Activated CD8-positive, alpha-beta memory T cell treated with anti-CD3 and anti-CD28 coated beads, Interleukin-2, amount 50 U/mL, for 1 hour (primary cell): ENCODE results near the gene MEG3.

Experiments
- DNase-seq: peaks from one replicate; pipeline ENCODE4 v3.0.0-alpha.2; 2020; ENCODE audit errors: extremely low read depth

Gene MEG3

GRCh38 chr14:100864960-100865681 is 39.2 kb downstream of the MEG3 start:
- DNase-seq, result no peak

DNA sequence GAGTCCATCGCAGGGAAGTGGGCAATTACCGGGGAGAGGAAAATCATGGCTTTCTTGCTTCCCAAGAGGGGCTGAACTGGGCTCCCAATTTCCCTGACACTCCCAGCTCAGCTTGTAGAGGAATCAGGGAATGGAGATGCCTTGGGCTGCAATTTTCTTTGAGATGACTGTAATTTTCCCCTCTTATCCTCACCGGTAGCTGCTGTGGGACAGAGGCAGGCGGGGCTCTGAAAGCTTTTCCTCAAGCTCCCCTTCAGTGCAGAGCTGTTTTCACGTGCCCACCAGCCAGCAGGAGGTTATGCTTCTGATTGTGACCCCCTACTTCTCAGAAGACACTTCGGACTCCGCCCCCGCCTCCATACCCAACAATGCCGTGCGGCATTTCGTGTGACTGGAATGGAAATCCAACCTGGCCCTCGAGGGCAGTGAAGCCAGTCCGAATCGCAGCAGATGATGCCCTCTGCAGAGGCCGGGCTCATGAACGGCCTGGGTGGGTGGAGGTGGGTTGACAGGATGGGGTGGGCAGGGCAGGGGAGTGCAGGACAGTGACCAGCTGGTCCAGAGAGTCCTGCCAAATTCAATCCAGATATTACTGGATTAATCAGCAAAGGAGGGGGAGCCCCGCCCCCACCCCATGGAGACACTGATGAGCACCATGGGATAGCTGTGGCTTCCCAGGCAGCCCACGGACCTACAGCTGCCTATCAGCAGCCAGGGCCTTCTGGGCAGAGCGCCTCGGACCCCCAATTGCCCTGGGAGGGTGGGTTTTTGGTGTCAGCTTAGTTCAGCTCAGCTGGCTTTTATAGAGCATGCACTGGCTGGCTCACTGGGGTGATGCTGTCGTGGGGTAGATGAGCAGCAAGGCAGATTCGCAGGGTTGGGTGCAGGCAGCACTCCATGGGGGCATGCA is 40.0 kb downstream of the MEG3 start:
- DNase-seq, result no peak

- no peak for DNase-seq
These were observed 41.0 kb downstream of the MEG3 start for GRCh38 chr14:100866666-100867630.

- DNase-seq, result no peak
These were observed 41.9 kb downstream of the MEG3 start for GRCh38 chr14:100867631-100868315.

GRCh38 chr14:100868621-100869370 is 42.9 kb downstream of the MEG3 start:
- no peak for DNase-seq

- no peak for DNase-seq
These were observed 45.6 kb downstream of the MEG3 start for GRCh38 chr14:100871234-100872186.

DNA sequence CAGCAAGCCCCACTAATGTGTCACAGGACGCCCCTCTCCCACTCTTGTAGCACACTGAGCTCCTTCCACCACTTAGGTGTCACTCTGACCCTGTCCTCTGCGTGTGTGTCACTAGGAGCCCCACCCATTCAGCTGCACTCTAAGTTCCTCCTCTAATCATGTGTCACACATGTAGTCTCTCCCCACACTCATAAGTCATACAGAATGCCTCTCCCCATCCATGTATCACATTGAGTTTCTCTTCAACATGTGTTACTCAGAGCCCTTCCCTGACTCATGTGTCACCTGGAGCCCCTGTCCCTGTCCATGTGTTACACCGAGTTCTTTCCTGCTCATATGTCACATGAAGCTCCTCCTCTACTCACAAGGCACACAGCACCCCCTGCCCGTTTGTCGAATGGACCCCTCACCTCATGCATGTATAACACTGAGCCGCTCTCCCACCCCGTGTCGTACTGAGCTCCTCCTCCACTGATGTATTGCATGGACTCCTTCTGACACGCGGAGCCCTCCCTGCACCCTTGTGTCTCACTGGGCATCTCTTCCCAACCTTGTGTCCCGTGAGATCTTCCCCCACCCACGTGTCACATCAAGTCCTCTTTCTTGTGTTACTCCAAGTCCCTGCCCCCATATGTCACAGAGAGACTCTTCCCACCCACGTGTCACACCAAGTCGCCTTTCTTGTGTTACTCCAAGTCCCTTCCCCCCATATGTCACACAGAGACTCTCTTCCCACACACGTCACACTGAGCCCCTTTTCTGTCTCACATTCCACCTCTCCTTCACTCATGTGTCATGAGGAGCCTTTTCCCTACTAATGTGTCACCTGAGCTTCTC is 46.6 kb downstream of the MEG3 start:
- no peak for DNase-seq

- no peak for DNase-seq
These were observed 47.2 kb downstream of the MEG3 start for GRCh38 chr14:100873096-100873482.

DNA sequence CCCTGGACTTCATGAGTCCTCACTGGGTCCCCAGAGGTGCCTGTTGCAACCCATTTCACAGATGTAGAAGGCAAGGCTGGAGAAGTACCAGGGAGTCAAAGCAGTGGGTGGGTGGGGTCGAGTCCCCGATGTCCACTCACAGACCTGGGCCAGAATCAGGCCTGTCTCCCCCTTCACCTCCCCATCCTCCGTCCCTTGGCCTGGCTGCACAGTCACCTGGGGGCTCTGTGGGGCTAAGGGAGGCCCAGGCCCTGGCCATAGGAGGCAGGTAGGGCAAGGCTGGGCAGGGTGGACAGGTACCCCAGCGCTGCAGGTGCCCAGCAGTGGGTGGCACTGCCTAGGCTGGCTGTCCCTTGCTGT is 48.1 kb downstream of the MEG3 start:
- DNase-seq, result no peak

- no peak for DNase-seq
These were observed 48.6 kb downstream of the MEG3 start for GRCh38 chr14:100874411-100875091.

- no peak for DNase-seq
These were observed 49.2 kb downstream of the MEG3 start for GRCh38 chr14:100875126-100875525.

GRCh38 chr14:100875861-100876590 is 50.1 kb downstream of the MEG3 start:
- DNase-seq, result no peak

DNA sequence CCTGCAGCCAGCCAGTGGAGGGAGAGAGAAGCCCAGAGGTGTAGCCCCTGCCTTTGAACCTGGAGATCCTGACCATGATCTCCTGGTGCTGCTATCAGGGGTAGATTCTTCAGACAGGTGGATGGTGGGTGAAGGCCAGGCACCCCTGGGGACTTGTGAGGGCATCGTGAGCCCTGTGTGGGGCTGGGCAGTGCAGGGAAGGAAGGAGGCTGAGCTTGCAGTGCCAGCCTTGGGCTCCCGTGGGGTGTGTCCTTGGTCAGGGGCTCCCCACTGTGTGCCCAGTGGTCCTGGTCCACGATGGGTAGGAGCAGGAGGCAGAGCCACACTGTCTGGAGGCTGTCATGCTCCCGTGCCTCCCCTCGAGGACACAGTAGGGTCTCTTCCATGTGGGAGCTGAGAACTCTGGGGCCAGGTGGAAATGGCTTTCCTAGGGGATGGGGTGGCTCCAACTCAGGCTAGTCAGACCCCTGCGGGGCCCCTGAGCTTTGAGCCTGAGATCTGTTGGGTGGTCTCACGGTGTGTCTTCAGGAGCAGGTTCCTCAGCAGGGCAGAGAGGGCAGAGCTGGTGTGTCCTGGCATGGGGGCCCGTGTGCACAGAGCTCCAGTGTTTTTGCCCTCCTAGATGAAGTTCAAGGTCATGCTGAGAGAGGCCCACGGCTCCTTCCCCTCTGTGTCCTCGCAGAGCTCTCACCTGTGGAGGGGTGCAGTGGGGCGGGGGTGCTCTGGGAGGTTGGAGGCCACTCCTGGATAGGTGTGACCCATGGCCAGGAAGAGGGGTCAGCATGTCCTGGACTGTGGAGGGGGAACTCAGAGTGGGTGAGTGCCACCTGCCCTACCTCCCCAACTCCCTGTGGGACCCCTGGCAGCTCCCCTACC is 52.6 kb downstream of the MEG3 start:
- no peak for DNase-seq

DNA sequence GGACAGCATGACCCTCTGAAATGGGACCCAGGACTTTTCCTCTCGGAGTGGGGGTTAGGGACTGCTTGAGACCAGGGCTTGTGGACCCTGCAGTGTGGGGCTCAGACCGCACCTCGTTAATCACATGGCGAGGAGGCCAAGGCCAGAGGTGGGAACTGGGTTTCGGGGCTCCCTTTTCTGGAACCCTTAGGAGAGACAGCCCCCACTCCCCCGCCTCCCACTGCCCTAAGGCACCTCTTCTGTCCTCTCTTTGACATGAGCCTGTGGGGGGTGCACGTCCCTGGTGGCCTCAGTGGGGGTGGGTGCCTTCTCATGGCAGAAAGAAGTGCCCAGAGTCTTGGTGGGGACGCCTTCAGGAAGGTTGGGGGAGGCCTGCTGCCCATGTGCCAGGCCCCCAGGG is 53.3 kb downstream of the MEG3 start:
- no peak for DNase-seq

DNA sequence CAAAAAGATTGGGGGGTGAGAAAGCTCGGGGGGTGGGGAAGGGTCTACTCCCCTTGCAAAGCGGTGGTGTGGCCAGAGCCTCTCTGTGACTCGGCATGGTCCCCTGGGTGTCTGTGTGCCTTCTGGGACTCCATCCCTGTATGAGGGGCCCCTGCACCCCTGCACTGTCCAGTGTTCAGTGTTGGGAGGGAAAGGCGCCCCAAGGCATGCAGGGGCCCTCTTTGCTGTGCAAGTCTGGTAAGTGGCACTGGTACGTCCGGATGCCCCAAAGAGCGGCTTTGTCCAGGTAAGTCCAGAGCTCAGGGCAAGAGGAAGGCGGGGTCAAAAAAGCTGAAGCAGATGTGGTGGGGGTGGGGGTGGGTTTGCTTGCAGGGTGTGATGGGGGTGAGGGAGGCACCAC is 53.9 kb downstream of the MEG3 start:
- no peak for DNase-seq
